OCI-LY7 (cell line): ENCODE results near the gene ACER2. TPM values are rescaled to one million over a fixed set of nuclear protein-coding genes. Genes with fewer than 3 reads are reported as not detected.

Experiments used
- BruUV-seq: library from RNA; stranded (reverse); fragments of 400-500 nt; replicated peaks from 2 replicates; lab custom pipeline; 2021; lab: Mats Ljungman, UMichigan
- CTCF ChIA-PET: fragments of 300-600 bp; sonication (Branson Sonifier 250); formaldehyde crosslinking; loops from one replicate; lab custom pipeline; 2022; ENCODE audit warnings: antibody characterized with exemption; ENCODE audit not compliant: unreplicated experiment; lab: Charles Lee
- POLR2A ChIA-PET: fragments of 300-600 bp; sonication (Branson Sonifier 250); formaldehyde crosslinking; loops from one replicate; lab custom pipeline; 2022; ENCODE audit warnings: antibody characterized with exemption; lab: Charles Lee
- DNase-seq: peaks from one replicate; pipeline ENCODE4 v3.0.0-alpha.2; 2015; ENCODE audit warnings: low spot score
- H2AFZ ChIP-seq: fragments of 200-600 bp; sonication (generic), shearing (Covaris generic); 2 replicates; pipeline ENCODE4 v1.6.1; 2014; ENCODE audit warnings: mild to moderate bottlenecking, antibody characterized with exemption, low read length, moderate library complexity
- H3K27ac ChIP-seq: fragments of 200-600 bp; sonication (generic); 2 replicates; pipeline ENCODE4 v1.5.1; 2014; ENCODE audit warnings: mixed run types, low read depth, mild to moderate bottlenecking, moderate library complexity, low read length, inconsistent platforms; ENCODE audit not compliant: poor library complexity, severe bottlenecking
- H3K36me3 ChIP-seq: fragments of 200-600 bp; sonication (generic); 2 replicates; pipeline ENCODE4 v1.6.1; 2014; ENCODE audit warnings: mild to moderate bottlenecking, antibody characterized with exemption, low read length, moderate library complexity, mixed read lengths; ENCODE audit not compliant: insufficient read depth
- H3K4me1 ChIP-seq: fragments of 200-600 bp; sonication (generic); 2 replicates; pipeline ENCODE4 v1.5.1; 2014; ENCODE audit warnings: mild to moderate bottlenecking, low read length; ENCODE audit not compliant: insufficient read depth, poor library complexity, severe bottlenecking
- H3K4me2 ChIP-seq: fragments of 200-600 bp; sonication (generic); 2 replicates; pipeline ENCODE4 v1.6.1; 2014; ENCODE audit warnings: mild to moderate bottlenecking, low read length
- H3K4me3 ChIP-seq: fragments of 200-600 bp; sonication (generic); 2 replicates; pipeline ENCODE4 v1.5.1; 2014; ENCODE audit warnings: mild to moderate bottlenecking, low read depth, low read length; ENCODE audit not compliant: poor library complexity, severe bottlenecking
- H3K79me2 ChIP-seq: fragments of 200-600 bp; sonication (generic); 2 replicates; pipeline ENCODE4 v1.6.1; 2016; ENCODE audit warnings: low read depth, mild to moderate bottlenecking, low read length, moderate library complexity, mixed read lengths; ENCODE audit not compliant: insufficient read depth
- H3K9me2 ChIP-seq: fragments of 200-600 bp; sonication (generic); 2 replicates; pipeline ENCODE4 v1.6.1; 2016; ENCODE audit warnings: mild to moderate bottlenecking, low read length, mixed read lengths; ENCODE audit not compliant: insufficient read depth
- H3K9me3 ChIP-seq: fragments of 200-600 bp; sonication (generic); 2 replicates; pipeline ENCODE4 v1.6.1; 2014; ENCODE audit warnings: mild to moderate bottlenecking, mixed run types, low read length, mixed read lengths
- H4K20me1 ChIP-seq: fragments of 200-600 bp; sonication (generic); 2 replicates; pipeline ENCODE4 v1.6.1; 2014; ENCODE audit warnings: mild to moderate bottlenecking, antibody characterized with exemption, low read length, moderate library complexity, mixed read lengths; ENCODE audit not compliant: insufficient read depth
- EZH2phosphoT487 ChIP-seq: fragments of 200-600 bp; sonication (generic); IDR thresholded peaks from 2 replicates; pipeline ENCODE4 v1.6.1; 2018; ENCODE audit warnings: low read depth, borderline replicate concordance, mild to moderate bottlenecking, mixed run types, antibody characterized with exemption, low read length, moderate library complexity, mixed read lengths
- intact Hi-C: fragments of 100-400 bp; cut with micrococcal nuclease; formaldehyde crosslinking; loops from one replicate; pipeline ENCODE4 v1.10.0; 2022; ENCODE audit not compliant: unreplicated experiment
- total RNA-seq, 2 experiments: library from RNA; depleted of rRNA in 1 of 2; stranded (reverse); fragments of >200 nt in 1 of 2; shearing (Covaris generic) in 1 of 2; gene quantifications; 2 replicates each; pipeline ENCODE4 v1.2.3, GENCODE V29; 2014 to 2022
- TF ChIP-seq, protein P1 (sequence below): fragments of 200-600 bp; sonication (generic); conservative IDR thresholded peaks from 2 replicates; pipeline ENCODE4 v1.5.1; 2014; ENCODE audit warnings: mild to moderate bottlenecking, antibody characterized with exemption, low read length, moderate library complexity, mixed read lengths

Gene ACER2
- total RNA-seq, 2 experiments from 2014 or later = 1.4 to 1.8 TPM

DNA sequence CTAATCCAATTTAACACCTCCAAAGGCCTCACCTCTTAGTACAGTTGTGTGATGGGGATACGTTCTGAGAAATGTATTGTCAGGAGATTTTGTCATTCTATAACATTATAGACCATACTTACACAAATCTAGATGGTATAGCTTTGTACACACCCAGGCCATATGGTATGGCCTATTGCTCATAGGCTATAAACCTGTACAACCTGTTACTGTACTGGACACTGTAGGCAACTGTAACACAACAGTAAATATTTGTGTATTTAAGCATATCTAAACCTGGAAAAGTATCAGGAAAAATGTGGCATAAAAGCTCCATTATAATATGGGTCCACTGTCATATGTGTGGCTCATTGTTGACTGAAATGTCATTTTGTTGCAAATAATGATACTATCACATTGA is 12.1 kb downstream of the ACER2 start:
- Histone ChIP-seq H4K20me1 (no peaks in the 10 kb centered on the region), H3K4me3 (no peak overlapping the region), H3K27ac (no peak overlapping the region), H2AFZ (no peak overlapping the region), H3K4me1 (no peaks in the 10 kb centered on the region), H3K9me3 (no peaks in the 10 kb centered on the region), H3K9me2 (no peaks in the 10 kb centered on the region), H3K79me2 (no peaks in the 10 kb centered on the region), H3K36me3 (no peaks in the 10 kb centered on the region), H3K4me2 (no peak overlapping the region)
- no peak for DNase-seq
- intact Hi-C loops = no loop called here
- POLR2A ChIA-PET = no interaction called here
- CTCF ChIA-PET = no interaction called here
- TF ChIP-seq EZH2phosphoT487 = no peak
- TF ChIP-seq, protein P1, sequence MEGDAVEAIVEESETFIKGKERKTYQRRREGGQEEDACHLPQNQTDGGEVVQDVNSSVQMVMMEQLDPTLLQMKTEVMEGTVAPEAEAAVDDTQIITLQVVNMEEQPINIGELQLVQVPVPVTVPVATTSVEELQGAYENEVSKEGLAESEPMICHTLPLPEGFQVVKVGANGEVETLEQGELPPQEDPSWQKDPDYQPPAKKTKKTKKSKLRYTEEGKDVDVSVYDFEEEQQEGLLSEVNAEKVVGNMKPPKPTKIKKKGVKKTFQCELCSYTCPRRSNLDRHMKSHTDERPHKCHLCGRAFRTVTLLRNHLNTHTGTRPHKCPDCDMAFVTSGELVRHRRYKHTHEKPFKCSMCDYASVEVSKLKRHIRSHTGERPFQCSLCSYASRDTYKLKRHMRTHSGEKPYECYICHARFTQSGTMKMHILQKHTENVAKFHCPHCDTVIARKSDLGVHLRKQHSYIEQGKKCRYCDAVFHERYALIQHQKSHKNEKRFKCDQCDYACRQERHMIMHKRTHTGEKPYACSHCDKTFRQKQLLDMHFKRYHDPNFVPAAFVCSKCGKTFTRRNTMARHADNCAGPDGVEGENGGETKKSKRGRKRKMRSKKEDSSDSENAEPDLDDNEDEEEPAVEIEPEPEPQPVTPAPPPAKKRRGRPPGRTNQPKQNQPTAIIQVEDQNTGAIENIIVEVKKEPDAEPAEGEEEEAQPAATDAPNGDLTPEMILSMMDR = no peak
- no TSS peak for BruUV-seq

DNA sequence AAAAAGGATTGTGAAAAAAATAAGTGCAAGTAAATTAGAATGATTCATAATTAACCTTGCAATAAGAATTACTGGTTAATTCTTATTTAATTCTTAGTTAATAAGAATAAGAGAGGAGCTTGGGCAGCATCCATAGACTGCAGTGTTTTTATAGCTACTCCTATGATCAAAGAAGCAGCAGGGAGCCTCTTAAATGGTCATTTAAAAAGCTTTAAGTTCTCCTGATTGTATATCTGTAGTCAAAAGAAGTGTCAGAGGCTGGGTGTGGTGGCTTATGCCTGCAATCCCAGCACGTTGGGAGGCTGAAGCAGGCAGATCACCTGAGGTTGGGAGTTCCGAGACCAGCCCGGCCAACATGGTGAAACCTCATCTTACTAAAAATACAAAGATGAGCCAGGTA is 14.4 kb downstream of the ACER2 start:
- H3K9me3 ChIP-seq = no peaks in the 10 kb centered on the region
- H3K79me2 ChIP-seq = no peaks in the 10 kb centered on the region
- POLR2A ChIA-PET = interaction anchor here (1.0 to 1.1 kb wide), 2 partner anchors 10 to 56 kb away, joined by 4 to 12 read pairs; no protein-coding TSS in a partner anchor
- CTCF ChIA-PET = no interaction called here
- no peak for TF ChIP-seq EZH2phosphoT487
- TF ChIP-seq, protein P1 = no peak
- H3K9me2 ChIP-seq = no peaks in the 10 kb centered on the region
- no peak overlapping the region for H2AFZ ChIP-seq
- H3K27ac ChIP-seq = no peak overlapping the region
- H3K36me3 ChIP-seq = no peaks in the 10 kb centered on the region
- no peaks in the 10 kb centered on the region for H4K20me1 ChIP-seq
- no TSS peak for BruUV-seq
- no peak overlapping the region for H3K4me2 ChIP-seq
- no peak for DNase-seq
- H3K4me3 ChIP-seq = no peak overlapping the region
- intact Hi-C loops = no loop called here
- H3K4me1 ChIP-seq = no peaks in the 10 kb centered on the region

DNA sequence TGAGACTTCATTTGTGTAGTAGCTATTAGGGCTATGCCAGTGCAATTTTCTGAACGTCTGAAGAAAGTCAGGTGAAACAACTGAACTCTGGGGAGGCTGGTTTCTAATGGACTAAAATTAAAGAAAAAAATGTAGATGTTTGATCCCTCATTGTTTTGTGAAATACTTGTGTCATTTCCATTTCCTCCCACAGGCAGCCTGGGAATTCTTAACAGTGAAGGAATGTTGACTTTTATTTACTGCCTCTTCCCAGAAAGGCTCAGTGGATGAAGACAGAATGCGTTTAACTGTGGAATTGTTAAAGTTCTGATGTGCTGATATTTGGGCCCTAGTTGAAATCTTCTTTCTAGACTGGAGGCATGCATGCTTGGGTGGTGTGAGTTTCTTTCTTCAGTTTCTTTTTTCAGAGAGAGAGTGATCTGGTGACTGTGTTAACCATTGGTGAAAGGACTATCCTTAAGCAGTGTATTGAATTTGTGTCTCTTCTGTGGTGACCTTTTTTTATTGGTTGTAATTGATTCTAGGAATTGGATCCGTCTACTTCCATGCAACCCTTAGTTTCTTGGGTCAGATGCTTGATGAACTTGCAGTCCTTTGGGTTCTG is 15.5 kb downstream of the ACER2 start:
- Histone ChIP-seq H2AFZ (no peak overlapping the region), H3K79me2 (no peaks in the 10 kb centered on the region), H3K4me2 (no peak overlapping the region), H3K9me2 (no peaks in the 10 kb centered on the region), H3K4me1 (no peaks in the 10 kb centered on the region), H3K9me3 (no peaks in the 10 kb centered on the region), H3K4me3 (no peak overlapping the region), H3K27ac (no peak overlapping the region), H3K36me3 (no peaks in the 10 kb centered on the region), H4K20me1 (no peaks in the 10 kb centered on the region)
- intact Hi-C loops = no loop called here
- no peak for DNase-seq
- POLR2A ChIA-PET = interaction anchor here (0.7 kb wide), 1 partner anchor 362 kb away, joined by 3 read pairs; no protein-coding TSS in a partner anchor
- TF ChIP-seq EZH2phosphoT487 = no peak
- TF ChIP-seq, protein P1 = no peak
- no TSS peak for BruUV-seq
- CTCF ChIA-PET = no interaction called here
